CD14-positive monocyte (primary cell): Measurements from ENCODE around the gene F2R. TPM values are rescaled to one million over a fixed set of nuclear protein-coding genes. Genes with fewer than 3 reads are reported as not detected.

Source experiments
- DNase-seq, 3 donors: peaks; one replicate each; pipeline ENCODE4 v3.0.0-alpha.2; 2011 to 2022
- H2AFZ ChIP-seq: 2 replicates; pipeline ENCODE4 v1.6.0; 2012; ENCODE audit warnings: mild to moderate bottlenecking, low read depth, low read length, inconsistent platforms; ENCODE audit not compliant: insufficient read depth, poor library complexity, severe bottlenecking
- H3K27ac ChIP-seq, 2 donors: 1 replicate in 1 of 2; 2 replicates in 1 of 2; pipeline ENCODE4 v1.5.1; 2012 to 2013; ENCODE audit warnings: low read length in 2 of 2, control low read depth in 1 of 2, inconsistent platforms in 1 of 2, low read depth in 1 of 2, mild to moderate bottlenecking in 1 of 2
- H3K27me3 ChIP-seq, 2 donors: one replicate each; pipeline versions ENCODE4 v1.6.0 to v1.6.1; 2011 to 2013; ENCODE audit warnings: low read length in 2 of 2; ENCODE audit not compliant: control insufficient read depth in 2 of 2, insufficient read depth in 2 of 2
- H3K36me3 ChIP-seq, 2 donors: replicated peaks in 1 of 2; 1 replicate in 1 of 2; 2 replicates in 1 of 2; pipeline versions ENCODE4 v1.5.1 to v1.6.1; 2012 to 2013; ENCODE audit warnings: low read length in 2 of 2, control low read depth in 1 of 2, inconsistent platforms in 1 of 2, mild to moderate bottlenecking in 1 of 2; ENCODE audit not compliant: insufficient read depth in 2 of 2, control insufficient read depth in 1 of 2
- H3K4me1 ChIP-seq, 2 donors: 1 replicate in 1 of 2; 2 replicates in 1 of 2; pipeline versions ENCODE4 v1.5.1 to v1.6.1; 2012 to 2013; ENCODE audit warnings: low read length in 2 of 2, control low read depth in 1 of 2, inconsistent platforms in 1 of 2, mild to moderate bottlenecking in 1 of 2, moderate library complexity in 1 of 2; ENCODE audit not compliant: insufficient read depth in 2 of 2, control insufficient read depth in 1 of 2
- H3K4me2 ChIP-seq: replicated peaks from 2 replicates; pipeline ENCODE3; 2012; ENCODE audit warnings: low read length, moderate library complexity, mild to moderate bottlenecking; ENCODE audit not compliant: poor library complexity, severe bottlenecking; ENCODE audit errors: extremely low read depth
- H3K4me3 ChIP-seq, 3 experiments: fragments of 200-600 bp in 1 of 3; sonication (generic) in 1 of 3; replicated peaks in 1 of 3; 1 replicate in 2 of 3; 2 replicates in 1 of 3; pipeline ENCODE4 v1.5.1; 2011 to 2013; ENCODE audit warnings: low read length in 3 of 3, mild to moderate bottlenecking in 3 of 3, control low read depth in 2 of 3, low read depth in 2 of 3, inconsistent platforms in 1 of 3, moderate library complexity in 1 of 3
- H3K79me2 ChIP-seq: 2 replicates; pipeline ENCODE4 v1.6.0; 2012; ENCODE audit warnings: mild to moderate bottlenecking, control low read depth, inconsistent platforms, low read length, moderate library complexity; ENCODE audit not compliant: insufficient read depth
- H3K9ac ChIP-seq: 2 replicates; pipeline ENCODE4 v1.6.0; 2017; ENCODE audit warnings: low read length, mild to moderate bottlenecking; ENCODE audit not compliant: insufficient read depth, poor library complexity, severe bottlenecking
- H3K9me3 ChIP-seq, 2 donors: replicated peaks in 1 of 2; 1 replicate in 1 of 2; 2 replicates in 1 of 2; pipeline versions ENCODE4 v1.5.1 to v1.6.1; 2012 to 2013; ENCODE audit warnings: low read length in 2 of 2, control low read depth in 1 of 2; ENCODE audit not compliant: control insufficient read depth in 1 of 2, insufficient read depth in 1 of 2
- H4K20me1 ChIP-seq: 2 replicates; pipeline ENCODE4 v1.6.0; 2012; ENCODE audit warnings: mild to moderate bottlenecking, low read length, control low read depth, moderate library complexity; ENCODE audit not compliant: insufficient read depth
- H3K27ac Mint-ChIP-seq, 7 donors: one replicate each; pipeline ENCODE4 v1.8.0; 2020; ENCODE audit warnings: mild to moderate bottlenecking in 7 of 7, mixed read lengths in 7 of 7, moderate library complexity in 6 of 7, inconsistent platforms in 2 of 7
- H3K27me3 Mint-ChIP-seq, 3 donors: one replicate each; pipeline ENCODE4 v1.8.0; 2021 to 2022; ENCODE audit warnings: low read depth in 3 of 3, mild to moderate bottlenecking in 3 of 3, mixed read lengths in 3 of 3, moderate library complexity in 3 of 3, inconsistent platforms in 1 of 3
- H3K36me3 Mint-ChIP-seq, 2 donors: one replicate each; pipeline ENCODE4 v1.8.0; 2020; ENCODE audit warnings: mixed read lengths in 2 of 2, inconsistent platforms in 1 of 2, mild to moderate bottlenecking in 1 of 2
- H3K4me1 Mint-ChIP-seq: one replicate; pipeline ENCODE4 v1.8.0; 2020; ENCODE audit warnings: mild to moderate bottlenecking, mixed read lengths
- H3K4me3 Mint-ChIP-seq, 2 donors: one replicate each; pipeline ENCODE4 v1.8.0; 2020; ENCODE audit warnings: mild to moderate bottlenecking in 2 of 2, mixed read lengths in 2 of 2, moderate library complexity in 1 of 2
- H3K9me3 Mint-ChIP-seq, 7 donors: one replicate each; pipeline ENCODE4 v1.8.0; 2020 to 2022; ENCODE audit warnings: mixed read lengths in 7 of 7, mild to moderate bottlenecking in 6 of 7, moderate library complexity in 6 of 7, inconsistent platforms in 2 of 7
- CTCF ChIP-seq: fragments of 200-600 bp; IDR thresholded peaks from one replicate; pipeline ENCODE4 v1.8.0; 2022; ENCODE audit warnings: antibody characterized with exemption, mild to moderate bottlenecking
- WGBS: methylation state at CpG from one replicate; pipeline ENCODE4 v1.1.5; 2013; ENCODE audit warnings: missing lambda C conversion rate; ENCODE audit not compliant: insufficient coverage; 5-methylcytosine and 5-hydroxymethylcytosine counted together
- intact Hi-C, 2 donors: fragments of 100-400 bp; cut with micrococcal nuclease; formaldehyde crosslinking; loops; one replicate each; pipeline versions ENCODE4 v1.15.0 to v1.15.1; 2023
- polyA plus RNA-seq, 3 donors: library from polyadenylated mRNA; depleted of rRNA in 1 of 3; unstranded in 2 of 3; stranded (reverse) in 1 of 3; fragments of 300-500 nt in 2 of 3; fragments of >200 nt in 1 of 3; fragmentation: Illumina TruSeq in 2 of 3; gene quantifications; 1 replicate in 2 of 3; 2 replicates in 1 of 3; pipeline ENCODE4 v1.2.3, GENCODE V29; 2012 to 2021

F2R gene
- polyA plus RNA-seq, 3 donors = 0.09 to 0.33 (median 0.22) TPM

GRCh38 chr5:76742583-76742982, 26.7 kb downstream of the F2R start:
- peaks cover 9% of the 10 kb centered on the region for H3K4me1 Mint-ChIP-seq

GRCh38 chr5:76744632-76745031, 28.7 kb downstream of the F2R start:
- no CpG with 5 or more reads among the region's 2 CpGs for WGBS
- no peaks in the 10 kb centered on the region for H3K27me3 ChIP-seq
- peaks cover 9% of the 10 kb centered on the region for H3K4me1 Mint-ChIP-seq
- no peaks in the 10 kb centered on the region for H3K9me3 ChIP-seq
- no peaks in the 10 kb centered on the region for H3K36me3 Mint-ChIP-seq
- no peak overlapping the region for H3K4me2 ChIP-seq
- H3K36me3 ChIP-seq = no peaks in the 10 kb centered on the region
- no peaks in the 10 kb centered on the region for H4K20me1 ChIP-seq
- H3K27ac ChIP-seq = no peak overlapping the region
- H3K4me1 ChIP-seq = no peaks in the 10 kb centered on the region
- peaks cover 0 to 3% (median 3%) of the 10 kb centered on the region in 3 donors for H3K27me3 Mint-ChIP-seq
- no peak for DNase-seq
- no peak for TF ChIP-seq CTCF
- no peak overlapping the region for H3K4me3 ChIP-seq
- no peak overlapping the region for H3K4me3 Mint-ChIP-seq
- H3K79me2 ChIP-seq = no peaks in the 10 kb centered on the region
- no peak overlapping the region for H3K27ac Mint-ChIP-seq
- H3K9me3 Mint-ChIP-seq = peaks cover 0 to 4% (median 0%) of the 10 kb centered on the region in 7 donors
- H2AFZ ChIP-seq = no peak overlapping the region
- intact Hi-C loops = no loop called here
- H3K9ac ChIP-seq = no peak overlapping the region

More at GRCh38 chr5:76742583-76742982, 26.7 kb downstream of the F2R start:
- 100% methylated on average over 3 of the region's 4 CpGs for WGBS
- H3K4me3 ChIP-seq = no peak overlapping the region
- intact Hi-C loops = no loop called here
- peaks cover 0 to 4% (median 0%) of the 10 kb centered on the region in 7 donors for H3K9me3 Mint-ChIP-seq
- H3K27me3 Mint-ChIP-seq = peaks cover 2 to 6% (median 3%) of the 10 kb centered on the region in 3 donors
- no peak overlapping the region for H3K27ac ChIP-seq
- no peaks in the 10 kb centered on the region for H3K27me3 ChIP-seq
- no peaks in the 10 kb centered on the region for H3K79me2 ChIP-seq
- H3K9ac ChIP-seq = no peak overlapping the region
- no peaks in the 10 kb centered on the region for H4K20me1 ChIP-seq
- no peaks in the 10 kb centered on the region for H3K36me3 Mint-ChIP-seq
- no peak for DNase-seq
- no peaks in the 10 kb centered on the region for H3K9me3 ChIP-seq
- H3K4me1 ChIP-seq = peaks cover 0 to 7% of the 10 kb centered on the region in 2 donors
- no peak for TF ChIP-seq CTCF
- H3K36me3 ChIP-seq = no peaks in the 10 kb centered on the region
- no peak overlapping the region for H3K27ac Mint-ChIP-seq
- no peak overlapping the region for H3K4me2 ChIP-seq
- no peak overlapping the region for H2AFZ ChIP-seq
- no peak overlapping the region for H3K4me3 Mint-ChIP-seq
